Sigmoid colon (tissue), 4 donors: ENCODE measurements around the gene P4HTM.

Source experiments
- CTCF ChIP-seq, 4 experiments: fragments of 450-650 bp in 3 of 4; fragments of 200-600 bp in 1 of 4; IDR thresholded peaks; one replicate each; pipeline ENCODE4 v1.5.1; 2016 to 2019; ENCODE audit warnings: antibody characterized with exemption in 4 of 4, mild to moderate bottlenecking in 3 of 4, moderate library complexity in 2 of 4
- EP300 ChIP-seq, 4 donors: sonication (generic); formaldehyde crosslinking; IDR thresholded peaks; one replicate each; pipeline ENCODE4 v1.6.1; 2017; ENCODE audit warnings: antibody characterized with exemption in 4 of 4
- POLR2A ChIP-seq, 2 donors: fragments of 450-650 bp; IDR thresholded peaks; one replicate each; pipeline ENCODE4 v1.6.1; 2016; ENCODE audit warnings: antibody characterized with exemption in 2 of 2, mild to moderate bottlenecking in 2 of 2, moderate library complexity in 2 of 2

GRCh38 chr3:49016414-49017228 lies 26.6 kb downstream of the P4HTM start:
- TF ChIP-seq CTCF (IDR thresholded peaks at IDR 0.05) (no peak), EP300 (IDR thresholded peaks at IDR 0.05) (no peak), POLR2A (IDR thresholded peaks at IDR 0.05) (no peak)
